A673 (cell line): Measurements from ENCODE around the gene MYH15. TPM values are rescaled to one million over a fixed set of nuclear protein-coding genes. Genes with fewer than 3 reads are reported as not detected.

Source experiments
- BruUV-seq: library from RNA; stranded (reverse); fragments of 400-500 nt; replicated peaks from 2 replicates; lab custom pipeline; 2021; lab: Mats Ljungman, UMichigan
- CTCF ChIA-PET: fragments of 300-600 bp; sonication (Branson Sonifier 250); formaldehyde crosslinking; loops from one replicate; lab custom pipeline; 2022; ENCODE audit warnings: antibody characterized with exemption; lab: Charles Lee
- POLR2A ChIA-PET: fragments of 300-600 bp; sonication (Branson Sonifier 250); formaldehyde crosslinking; loops from one replicate; lab custom pipeline; 2022; ENCODE audit warnings: antibody characterized with exemption; ENCODE audit not compliant: low non-redundant PET; lab: Charles Lee
- DNase-seq: peaks from one replicate; pipeline ENCODE4 v3.0.0-alpha.2; 2015; ENCODE audit warnings: low spot score
- H3K27ac ChIP-seq: fragments of 200-600 bp; sonication (generic); 2 replicates; pipeline ENCODE4 v1.5.1; 2016; ENCODE audit warnings: mixed run types, low read depth, mild to moderate bottlenecking, mixed read lengths, antibody characterized with exemption, low read length; ENCODE audit not compliant: poor library complexity, severe bottlenecking
- H3K27me3 ChIP-seq: fragments of 200-600 bp; sonication (generic); replicated peaks from 2 replicates; pipeline ENCODE4 v1.6.1; 2017; ENCODE audit warnings: mixed run types, low read depth, mild to moderate bottlenecking, mixed read lengths, antibody characterized with exemption, low read length; ENCODE audit not compliant: insufficient read depth, poor library complexity
- H3K36me3 ChIP-seq: fragments of 200-600 bp; sonication (generic); 2 replicates; pipeline ENCODE4 v1.6.1; 2016; ENCODE audit warnings: mixed run types, mild to moderate bottlenecking, mixed read lengths, antibody characterized with exemption, low read length; ENCODE audit not compliant: insufficient read depth, poor library complexity, severe bottlenecking
- H3K4me1 ChIP-seq: fragments of 200-600 bp; sonication (generic); 2 replicates; pipeline ENCODE4 v1.6.1; 2017; ENCODE audit warnings: mixed run types, mild to moderate bottlenecking, mixed read lengths, antibody characterized with exemption, low read length; ENCODE audit not compliant: insufficient read depth, poor library complexity, severe bottlenecking
- H3K4me3 ChIP-seq: fragments of 200-600 bp; sonication (generic); 2 replicates; pipeline ENCODE4 v1.5.1; 2016; ENCODE audit warnings: low read depth, mixed run types, mild to moderate bottlenecking, mixed read lengths, low read length; ENCODE audit not compliant: poor library complexity, severe bottlenecking
- H3K9me3 ChIP-seq: fragments of 200-600 bp; sonication (generic); 2 replicates; pipeline ENCODE4 v1.6.1; 2016; ENCODE audit warnings: mixed run types, low read depth, mild to moderate bottlenecking, mixed read lengths, antibody characterized with exemption, low read length; ENCODE audit not compliant: poor library complexity, severe bottlenecking
- EZH2 ChIP-seq: fragments of 200-600 bp; sonication (generic); IDR thresholded peaks from 2 replicates; pipeline ENCODE4 v1.6.1; 2017; ENCODE audit warnings: borderline replicate concordance, low read depth, mild to moderate bottlenecking, mixed read lengths, antibody characterized with exemption, low read length; ENCODE audit not compliant: poor library complexity, severe bottlenecking
- intact Hi-C: fragments of 100-400 bp; cut with micrococcal nuclease; formaldehyde crosslinking; loops from one replicate; pipeline ENCODE4 v1.10.0; 2022; ENCODE audit not compliant: unreplicated experiment
- total RNA-seq: library from RNA; stranded (reverse); gene quantifications from 2 replicates; pipeline ENCODE4 v1.2.3, GENCODE V29; 2021
- TF ChIP-seq, protein P1 (sequence below): fragments of 300-800, 200-600 bp; sonication (generic); conservative IDR thresholded peaks from 2 replicates; pipeline ENCODE4 v1.5.1; 2017; ENCODE audit warnings: low read depth, mild to moderate bottlenecking, antibody characterized with exemption, low read length, moderate library complexity, mixed read lengths

MYH15 gene
- total RNA-seq, 1 experiment from 2014 or later = 1.2 TPM

DNA sequence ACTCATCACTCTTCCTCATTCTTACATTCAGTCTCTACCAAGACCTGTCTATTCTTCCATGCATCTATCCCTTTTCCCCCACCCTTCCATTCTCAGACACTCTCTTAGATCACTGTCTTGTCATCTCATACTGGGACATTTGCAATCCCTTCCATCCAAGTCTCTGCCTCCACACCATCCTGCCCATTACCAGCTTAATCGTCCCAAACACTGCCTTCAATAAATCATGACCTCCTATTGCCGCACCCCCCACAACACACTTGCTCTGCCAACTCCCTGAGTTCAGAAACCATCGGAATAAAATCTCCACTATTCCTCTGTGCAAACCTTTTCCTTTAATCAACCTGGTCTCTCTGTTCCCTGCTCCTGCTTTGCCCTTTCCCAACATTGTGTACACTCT, 18.9 kb downstream of the MYH15 start:
- no peaks in the 10 kb centered on the region for H3K27me3 ChIP-seq
- H3K4me3 ChIP-seq = no peak overlapping the region
- no peaks in the 10 kb centered on the region for H3K9me3 ChIP-seq
- peaks cover 29% of the 10 kb centered on the region for H3K4me1 ChIP-seq
- no TSS peak for BruUV-seq
- no peak for DNase-seq
- no peaks in the 10 kb centered on the region for H3K36me3 ChIP-seq
- CTCF ChIA-PET = no interaction called here
- intact Hi-C loops = loop anchor here (10.0 kb wide), 2 partner anchors 173 to 593 kb away; no protein-coding TSS in a partner anchor
- TF ChIP-seq EZH2 = no peak
- H3K27ac ChIP-seq = no peak overlapping the region
- POLR2A ChIA-PET = no interaction called here

DNA sequence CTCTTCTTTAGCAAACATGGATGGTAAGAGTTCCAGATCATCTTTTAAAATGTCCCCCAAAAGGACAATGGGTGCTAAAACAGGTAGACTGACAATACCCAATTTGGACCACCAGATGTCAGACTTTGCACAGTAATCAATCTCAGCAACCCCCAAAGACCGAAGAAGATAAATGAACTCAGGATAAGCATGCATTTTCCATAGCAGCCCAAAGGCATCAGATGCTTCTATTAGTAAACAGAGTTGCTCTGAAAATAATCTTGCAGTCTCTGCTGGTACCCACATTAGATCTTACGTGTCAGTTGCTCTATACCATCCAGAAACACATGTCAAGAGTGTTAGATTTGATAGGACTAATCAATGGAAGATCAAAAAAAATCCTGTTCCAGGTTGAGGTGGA, 20.6 kb downstream of the MYH15 start:
- POLR2A ChIA-PET = no interaction called here
- peak; percentile 68 for DNase-seq
- no TSS peak for BruUV-seq

DNA sequence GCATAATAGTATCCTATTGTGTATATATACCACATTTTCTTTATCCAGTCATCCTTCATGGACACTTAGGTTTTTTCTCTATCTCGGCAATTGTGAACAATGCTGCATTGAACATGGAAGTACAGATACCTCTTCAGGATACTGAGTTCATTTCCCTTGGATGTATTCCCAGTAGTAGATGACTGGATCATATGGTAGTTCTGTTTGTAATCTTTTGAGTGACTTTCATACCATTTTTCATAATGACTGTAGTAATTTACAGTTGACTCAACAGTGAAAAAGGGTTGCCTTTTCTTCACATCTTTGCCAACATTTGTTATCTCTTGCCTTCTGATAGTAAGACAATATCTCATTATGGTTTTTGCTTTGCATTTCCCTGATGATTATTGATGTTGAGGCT, 21.8 kb downstream of the MYH15 start:
- H3K4me1 ChIP-seq = peaks cover 16% of the 10 kb centered on the region
- no peak for TF ChIP-seq EZH2
- CTCF ChIA-PET = no interaction called here
- no peak overlapping the region for H3K4me3 ChIP-seq
- H3K27ac ChIP-seq = no peak overlapping the region
- H3K36me3 ChIP-seq = no peaks in the 10 kb centered on the region
- H3K27me3 ChIP-seq = no peaks in the 10 kb centered on the region
- no peak for DNase-seq
- POLR2A ChIA-PET = no interaction called here
- H3K9me3 ChIP-seq = no peaks in the 10 kb centered on the region
- intact Hi-C loops = loop anchor here (2.0 kb wide), 2 partner anchors 64 to 426 kb away; no protein-coding TSS in a partner anchor
- BruUV-seq = no TSS peak

More for the DNA sequence above, 20.6 kb downstream of the MYH15 start:
- H3K27me3 ChIP-seq = no peaks in the 10 kb centered on the region
- no peaks in the 10 kb centered on the region for H3K9me3 ChIP-seq
- peaks cover 22% of the 10 kb centered on the region for H3K4me1 ChIP-seq
- CTCF ChIA-PET = no interaction called here
- no peak overlapping the region for H3K4me3 ChIP-seq
- no peaks in the 10 kb centered on the region for H3K36me3 ChIP-seq
- intact Hi-C loops = loop anchor here (2.0 to 10.0 kb wide), 4 partner anchors 63 to 595 kb away; no protein-coding TSS in a partner anchor
- TF ChIP-seq EZH2 = no peak
- TF ChIP-seq, protein P1, sequence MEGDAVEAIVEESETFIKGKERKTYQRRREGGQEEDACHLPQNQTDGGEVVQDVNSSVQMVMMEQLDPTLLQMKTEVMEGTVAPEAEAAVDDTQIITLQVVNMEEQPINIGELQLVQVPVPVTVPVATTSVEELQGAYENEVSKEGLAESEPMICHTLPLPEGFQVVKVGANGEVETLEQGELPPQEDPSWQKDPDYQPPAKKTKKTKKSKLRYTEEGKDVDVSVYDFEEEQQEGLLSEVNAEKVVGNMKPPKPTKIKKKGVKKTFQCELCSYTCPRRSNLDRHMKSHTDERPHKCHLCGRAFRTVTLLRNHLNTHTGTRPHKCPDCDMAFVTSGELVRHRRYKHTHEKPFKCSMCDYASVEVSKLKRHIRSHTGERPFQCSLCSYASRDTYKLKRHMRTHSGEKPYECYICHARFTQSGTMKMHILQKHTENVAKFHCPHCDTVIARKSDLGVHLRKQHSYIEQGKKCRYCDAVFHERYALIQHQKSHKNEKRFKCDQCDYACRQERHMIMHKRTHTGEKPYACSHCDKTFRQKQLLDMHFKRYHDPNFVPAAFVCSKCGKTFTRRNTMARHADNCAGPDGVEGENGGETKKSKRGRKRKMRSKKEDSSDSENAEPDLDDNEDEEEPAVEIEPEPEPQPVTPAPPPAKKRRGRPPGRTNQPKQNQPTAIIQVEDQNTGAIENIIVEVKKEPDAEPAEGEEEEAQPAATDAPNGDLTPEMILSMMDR = peak; percentile 82
- no peak overlapping the region for H3K27ac ChIP-seq

DNA sequence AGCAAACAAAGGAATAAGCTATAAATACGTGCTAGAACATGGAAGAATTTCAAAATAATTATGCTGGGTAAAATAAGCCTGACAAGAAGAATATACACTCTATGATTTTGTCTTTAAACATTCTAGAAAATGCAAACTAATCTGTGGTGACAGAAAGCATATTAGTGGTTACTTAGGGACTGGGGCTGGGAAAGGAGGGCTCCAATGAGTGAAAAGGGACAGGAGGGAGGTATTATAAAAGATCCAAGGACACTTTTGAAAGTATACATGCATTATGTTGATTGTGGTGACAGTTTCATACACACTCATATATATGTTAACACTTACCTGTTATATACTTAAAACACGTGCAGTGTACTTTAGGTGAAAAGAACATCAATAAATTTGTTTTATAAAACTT, 23.0 kb downstream of the MYH15 start:
- ChIA-PET CTCF (interaction anchor here (0.8 kb wide), 1 partner anchor 428 kb away, joined by 4 read pairs; no protein-coding TSS in a partner anchor), POLR2A (no interaction called here)
- no peak for TF ChIP-seq EZH2
- TF ChIP-seq, protein P1 = no peak
- peaks cover 16% of the 10 kb centered on the region for H3K4me1 ChIP-seq
- no peak overlapping the region for H3K27ac ChIP-seq
- no peaks in the 10 kb centered on the region for H3K27me3 ChIP-seq
- no peak for DNase-seq
- no peaks in the 10 kb centered on the region for H3K9me3 ChIP-seq
- no peak overlapping the region for H3K4me3 ChIP-seq
- intact Hi-C loops = no loop called here
- no peaks in the 10 kb centered on the region for H3K36me3 ChIP-seq
- no TSS peak for BruUV-seq
